K562 (cell line): ENCODE data around the gene FNDC1. TPM values are rescaled to one million over a fixed set of nuclear protein-coding genes. Genes with fewer than 3 reads are reported as not detected.

Experiments used
- ATAC-seq: fragments of 200-7000 bp; cut with Tn5 transposase; 3 replicates; pipeline ENCODE4 v1.9.1; 2020; ENCODE audit warnings: moderate library complexity
- BruUV-seq: library from RNA; stranded (reverse); fragments of 400-500 nt; replicated peaks from 2 replicates; lab custom pipeline; 2021; lab: Mats Ljungman, UMichigan
- CTCF ChIA-PET: fragments of 300-600 bp; formaldehyde crosslinking; extraction: SDS; loops from one replicate; lab custom pipeline; 2021; ENCODE audit warnings: low intra/inter-chr PET ratio; lab: Yijun Ruan, JAX
- POLR2A ChIA-PET: fragments of 300-600, 350-650 bp; sonication (Branson Sonifier 250); formaldehyde crosslinking; extraction: SDS; loops from one replicate; lab custom pipeline; 2021; ENCODE audit warnings: antibody characterized with exemption, inconsistent platforms; lab: Yijun Ruan, JAX
- DNase-seq, 4 experiments: peaks; one replicate each; pipeline versions ENCODE4 v3.0.0 to v3.0.0-alpha.2; 2011 to 2018; ENCODE audit warnings: low spot score in 3 of 4, mixed read lengths in 3 of 4; ENCODE audit errors: extremely low read depth in 1 of 4
- FAIRE-seq: peaks from 2 replicates; lab custom pipeline; 2011; peaks lifted over from hg19 to GRCh38; lab: Jason Lieb, UNC
- H2AFZ ChIP-seq: 2 replicates; pipeline ENCODE4 v1.6.0; 2011; ENCODE audit warnings: low read depth, low read length, control low read depth, inconsistent platforms
- H3K27ac ChIP-seq: fragments of 200-600 bp; 3 replicates; pipeline ENCODE4 v1.8.0; 2011; ENCODE audit warnings: low read depth, mild to moderate bottlenecking, control low read depth, inconsistent platforms, low read length, moderate library complexity, mixed read lengths; ENCODE audit errors: extremely low read depth
- H3K27me3 ChIP-seq, 2 experiments: fragments of 300-600 bp in 1 of 2; 2 replicates in 1 of 2; 3 replicates in 1 of 2; pipeline versions ENCODE4 v1.6.0 to v1.8.0; 2011; ENCODE audit warnings: inconsistent platforms in 2 of 2, low read length in 2 of 2, mild to moderate bottlenecking in 1 of 2, mixed read lengths in 1 of 2, moderate library complexity in 1 of 2; ENCODE audit not compliant: control insufficient read depth in 2 of 2, insufficient read depth in 2 of 2
- H3K36me3 ChIP-seq: fragments of 300-600 bp; 3 replicates; pipeline ENCODE4 v1.8.0; 2011; ENCODE audit warnings: mild to moderate bottlenecking, low read length, inconsistent platforms; ENCODE audit not compliant: control insufficient read depth, insufficient read depth
- H3K4me1 ChIP-seq, 2 experiments: fragments of 200-600 bp in 1 of 2; replicated peaks in 1 of 2; 2 replicates in 1 of 2; 3 replicates in 1 of 2; pipeline versions ENCODE4 v1.5.1 to v1.8.0; 2011; ENCODE audit warnings: inconsistent platforms in 2 of 2, low read length in 2 of 2, mild to moderate bottlenecking in 1 of 2, mixed read lengths in 1 of 2, moderate library complexity in 1 of 2; ENCODE audit not compliant: control insufficient read depth in 2 of 2, insufficient read depth in 2 of 2
- H3K4me2 ChIP-seq: 2 replicates; pipeline ENCODE4 v1.6.1; 2011; ENCODE audit warnings: low read length, control low read depth, inconsistent platforms, mixed read lengths; ENCODE audit not compliant: insufficient read depth
- H3K4me3 ChIP-seq: fragments of 200-600 bp; sonication (generic), shearing (Covaris generic); 2 replicates; pipeline ENCODE4 v1.5.1; 2016; ENCODE audit warnings: control low read depth, inconsistent platforms
- H3K79me2 ChIP-seq: fragments of 200-600 bp; 3 replicates; pipeline ENCODE4 v1.8.0; 2011; ENCODE audit warnings: low read length, inconsistent platforms; ENCODE audit not compliant: control insufficient read depth, insufficient read depth
- H3K9ac ChIP-seq, 2 experiments: 2 replicates each; pipeline versions ENCODE4 v1.6.0 to v1.6.1; 2011; ENCODE audit warnings: low read depth in 2 of 2, low read length in 2 of 2, control low read depth in 1 of 2, inconsistent platforms in 1 of 2, mild to moderate bottlenecking in 1 of 2, mixed read lengths in 1 of 2; ENCODE audit not compliant: insufficient read depth in 1 of 2
- H3K9me1 ChIP-seq: one replicate; pipeline ENCODE4 v1.6.0; 2011; ENCODE audit warnings: inconsistent platforms, mild to moderate bottlenecking, low read length, moderate library complexity; ENCODE audit not compliant: control insufficient read depth, insufficient read depth
- H3K9me3 ChIP-seq: replicated peaks from 2 replicates; pipeline ENCODE4 v1.5.1; 2011; ENCODE audit warnings: low read depth, low read length, inconsistent platforms; ENCODE audit not compliant: control insufficient read depth, insufficient read depth
- H4K20me1 ChIP-seq: replicated peaks from 2 replicates; pipeline ENCODE4 v1.6.1; 2011; ENCODE audit warnings: low read length, inconsistent platforms, mixed read lengths; ENCODE audit not compliant: control insufficient read depth, insufficient read depth
- BRCA1 ChIP-seq, 2 experiments: fragments of 450-650 bp in 1 of 2; sonication (generic) in 1 of 2; formaldehyde crosslinking in 1 of 2; IDR thresholded peaks; 2 replicates each; pipeline versions ENCODE4 v1.5.0 to v1.6.1; 2017 to 2020; ENCODE audit warnings: mild to moderate bottlenecking in 1 of 2, missing genetic modification reagents in 1 of 2
- EHMT2 ChIP-seq: fragments of 450-650 bp; IDR thresholded peaks from 2 replicates; pipeline ENCODE4 v1.6.1; 2018; ENCODE audit warnings: antibody characterized with exemption
- FOXA1 ChIP-seq: fragments of 450-650 bp; IDR thresholded peaks from 2 replicates; pipeline ENCODE4 v1.6.1; 2016; ENCODE audit warnings: mild to moderate bottlenecking, borderline replicate concordance
- FOXP4 ChIP-seq: sonication (generic); formaldehyde crosslinking; IDR thresholded peaks from 2 replicates; pipeline ENCODE4 v1.8.0; 2022; ENCODE audit warnings: mild to moderate bottlenecking, missing genetic modification reagents, borderline replicate concordance
- GATAD2B ChIP-seq: fragments of 450-650 bp; IDR thresholded peaks from 2 replicates; pipeline ENCODE4 v1.6.1; 2017; ENCODE audit warnings: mild to moderate bottlenecking, borderline replicate concordance
- SMARCB1 ChIP-seq: IDR thresholded peaks from 2 replicates; pipeline ENCODE4 v1.6.1; 2011; ENCODE audit warnings: improper control_type of control experiment, low read depth; ENCODE audit not compliant: insufficient read length
- STAT6 ChIP-seq: sonication (generic); formaldehyde crosslinking; IDR thresholded peaks from 2 replicates; pipeline ENCODE4 v1.8.1; 2023; ENCODE audit warnings: mild to moderate bottlenecking, missing genetic modification reagents
- ZNF134 ChIP-seq: fragments of 250-450 bp; sonication (Bioruptor Pico); conservative IDR thresholded peaks from 2 replicates; pipeline ENCODE4 v1.4.0; 2020
- ZNF668 ChIP-seq: fragments of 250-450 bp; sonication (Bioruptor Pico); IDR thresholded peaks from 2 replicates; pipeline ENCODE4 v1.8.0; 2022; ENCODE audit warnings: mild to moderate bottlenecking, inconsistent platforms
- in situ Hi-C: fragments of 300-500 bp; cut with MboI; formaldehyde crosslinking; loops from 4 replicates; pipeline ENCODE4 v1.15.0; 2018; ENCODE audit warnings: inconsistent platforms, mixed read lengths
- intact Hi-C: fragments of 100-400 bp; cut with micrococcal nuclease; formaldehyde crosslinking; loops from 2 replicates; pipeline ENCODE4 v1.14.2; 2022
- polyA plus RNA-seq, 8 experiments: library from polyadenylated mRNA; depleted of rRNA in 4 of 8; stranded (reverse) in 5 of 8; unstranded in 3 of 8; fragments of >200 nt; fragmentation: Nextera tagmentation in 2 of 8; fragmentation: Illumina TruSeq in 1 of 8; extraction: Ambion mirVana in 2 of 8; extraction: Trizol in 1 of 8; gene quantifications; 2 replicates each; pipeline versions ENCODE4 v1.2.1 to v1.2.3, GENCODE V29; 2011 to 2014; ENCODE audit warnings: inconsistent platforms in 1 of 8, missing spikeins in 1 of 8
- total RNA-seq, 7 experiments: library from RNA; depleted of rRNA in 6 of 7; stranded (reverse); fragments of >200 nt in 6 of 7; fragmentation: Illumina TruSeq in 2 of 7; extraction: Trizol in 2 of 7; gene quantifications; 2 replicates each; pipeline versions ENCODE4 v1.2.1 to v1.2.3, GENCODE V29; 2011 to 2021; ENCODE audit warnings: low replicate concordance in 1 of 7
- TF ChIP-seq, protein P1 (sequence below): fragments of 450-650 bp; IDR thresholded peaks from 2 replicates; pipeline ENCODE4 v1.6.1; 2018; ENCODE audit not compliant: partially characterized antibody
- TF ChIP-seq, protein P2 (sequence below): sonication (generic); formaldehyde crosslinking; IDR thresholded peaks from 2 replicates; pipeline ENCODE4 v1.8.0; 2023; ENCODE audit warnings: mild to moderate bottlenecking, missing genetic modification reagents

FNDC1 gene
- total and polyA plus RNA-seq, 9 of the 15 experiments (the other 6 are each of a cell fraction or from before 2014, with no cell fraction given): not detected

DNA sequence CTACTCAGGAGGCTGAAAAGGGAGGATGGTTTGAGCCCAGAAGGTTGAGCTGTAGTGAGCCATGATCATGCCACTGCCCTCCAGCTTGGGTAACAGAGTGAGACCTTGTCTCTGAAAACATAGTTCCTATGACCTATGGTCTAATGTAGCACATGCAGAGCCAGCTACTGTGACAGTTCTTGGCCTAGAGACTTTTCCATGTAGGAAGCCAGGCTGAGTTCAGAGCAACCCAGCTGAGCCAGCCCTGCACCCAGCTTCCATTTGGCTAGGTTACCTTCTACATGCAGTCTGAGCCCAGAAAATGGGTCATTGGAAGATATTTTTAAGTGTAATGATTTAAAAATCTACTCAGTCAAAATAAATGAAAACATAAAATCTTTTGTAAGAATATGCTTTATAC lies 92.8 kb downstream of the FNDC1 start:
- intact Hi-C loops: no loop called here
- BruUV-seq: no TSS peak
- CTCF ChIA-PET: no interaction called here
- DNase-seq (no peak), FAIRE-seq (no peak), ATAC-seq (no peak)
- no peaks in the 10 kb centered on the region for H3K9me1 ChIP-seq
- no peaks in the 10 kb centered on the region for H3K27me3 ChIP-seq
- no peaks in the 10 kb centered on the region for H3K9me3 ChIP-seq
- no peak overlapping the region for H3K9ac ChIP-seq
- no peaks in the 10 kb centered on the region for H4K20me1 ChIP-seq
- no peak overlapping the region for H3K4me2 ChIP-seq
- in situ Hi-C loops: no loop called here
- no peaks in the 10 kb centered on the region for H3K4me1 ChIP-seq
- no peaks in the 10 kb centered on the region for H3K79me2 ChIP-seq
- H2AFZ ChIP-seq: no peak overlapping the region
- POLR2A ChIA-PET: interaction anchor here (1.5 kb wide), 1 partner anchor 9 kb away, joined by 5 read pairs; no protein-coding TSS in a partner anchor
- no peaks in the 10 kb centered on the region for H3K36me3 ChIP-seq
- H3K27ac ChIP-seq: no peak overlapping the region
- no peak overlapping the region for H3K4me3 ChIP-seq
- TF ChIP-seq FOXP4 (CRISPR knock-in tag): no peak
- TF ChIP-seq, protein P1, sequence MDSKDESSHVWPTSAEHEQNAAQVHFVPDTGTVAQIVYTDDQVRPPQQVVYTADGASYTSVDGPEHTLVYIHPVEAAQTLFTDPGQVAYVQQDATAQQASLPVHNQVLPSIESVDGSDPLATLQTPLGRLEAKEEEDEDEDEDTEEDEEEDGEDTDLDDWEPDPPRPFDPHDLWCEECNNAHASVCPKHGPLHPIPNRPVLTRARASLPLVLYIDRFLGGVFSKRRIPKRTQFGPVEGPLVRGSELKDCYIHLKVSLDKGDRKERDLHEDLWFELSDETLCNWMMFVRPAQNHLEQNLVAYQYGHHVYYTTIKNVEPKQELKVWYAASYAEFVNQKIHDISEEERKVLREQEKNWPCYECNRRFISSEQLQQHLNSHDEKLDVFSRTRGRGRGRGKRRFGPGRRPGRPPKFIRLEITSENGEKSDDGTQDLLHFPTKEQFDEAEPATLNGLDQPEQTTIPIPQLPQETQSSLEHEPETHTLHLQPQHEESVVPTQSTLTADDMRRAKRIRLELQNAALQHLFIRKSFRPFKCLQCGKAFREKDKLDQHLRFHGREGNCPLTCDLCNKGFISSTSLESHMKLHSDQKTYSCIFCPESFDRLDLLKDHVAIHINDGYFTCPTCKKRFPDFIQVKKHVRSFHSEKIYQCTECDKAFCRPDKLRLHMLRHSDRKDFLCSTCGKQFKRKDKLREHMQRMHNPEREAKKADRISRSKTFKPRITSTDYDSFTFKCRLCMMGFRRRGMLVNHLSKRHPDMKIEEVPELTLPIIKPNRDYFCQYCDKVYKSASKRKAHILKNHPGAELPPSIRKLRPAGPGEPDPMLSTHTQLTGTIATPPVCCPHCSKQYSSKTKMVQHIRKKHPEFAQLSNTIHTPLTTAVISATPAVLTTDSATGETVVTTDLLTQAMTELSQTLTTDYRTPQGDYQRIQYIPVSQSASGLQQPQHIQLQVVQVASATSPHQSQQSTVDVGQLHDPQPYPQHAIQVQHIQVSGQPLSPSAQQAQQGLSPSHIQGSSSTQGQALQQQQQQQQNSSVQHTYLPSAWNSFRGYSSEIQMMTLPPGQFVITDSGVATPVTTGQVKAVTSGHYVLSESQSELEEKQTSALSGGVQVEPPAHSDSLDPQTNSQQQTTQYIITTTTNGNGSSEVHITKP: no peak
- TF ChIP-seq FOXA1: no peak
- TF ChIP-seq STAT6 (CRISPR knock-in tag): no peak
- TF ChIP-seq EHMT2: no peak
- no peak for TF ChIP-seq ZNF134 (CRISPR knock-in tag)
- no peak for TF ChIP-seq GATAD2B
- no peak for TF ChIP-seq SMARCB1
- TF ChIP-seq, protein P2, sequence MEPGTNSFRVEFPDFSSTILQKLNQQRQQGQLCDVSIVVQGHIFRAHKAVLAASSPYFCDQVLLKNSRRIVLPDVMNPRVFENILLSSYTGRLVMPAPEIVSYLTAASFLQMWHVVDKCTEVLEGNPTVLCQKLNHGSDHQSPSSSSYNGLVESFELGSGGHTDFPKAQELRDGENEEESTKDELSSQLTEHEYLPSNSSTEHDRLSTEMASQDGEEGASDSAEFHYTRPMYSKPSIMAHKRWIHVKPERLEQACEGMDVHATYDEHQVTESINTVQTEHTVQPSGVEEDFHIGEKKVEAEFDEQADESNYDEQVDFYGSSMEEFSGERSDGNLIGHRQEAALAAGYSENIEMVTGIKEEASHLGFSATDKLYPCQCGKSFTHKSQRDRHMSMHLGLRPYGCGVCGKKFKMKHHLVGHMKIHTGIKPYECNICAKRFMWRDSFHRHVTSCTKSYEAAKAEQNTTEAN (CRISPR knock-in tag): no peak
- no peak for TF ChIP-seq ZNF668 (CRISPR knock-in tag)
- TF ChIP-seq BRCA1 (IDR thresholded peaks at IDR 0.05): no peak
- TF ChIP-seq BRCA1 (CRISPR knock-in tag; IDR thresholded peaks at IDR 0.05): no peak
